Activated gamma-delta T cell (primary cell): ENCODE data around the gene POMT1.
A peak's percentile ranks its signal among the peaks of the same experiment; 100 is the strongest.
"Not testable (repeated sequence)": the region's sequence is repeated elsewhere in the genome, so short reads cannot be mapped to it uniquely, and the experiment has no call there.

Source experiments
- DNase-seq: peaks from one replicate; lab custom pipeline; 2025; lab: John Stamatoyannopoulos, UW

Gene POMT1

GRCh38 chr9:131525643-131526565 is 23.2 kb downstream of the POMT1 start:
- no peak for DNase-seq

DNA sequence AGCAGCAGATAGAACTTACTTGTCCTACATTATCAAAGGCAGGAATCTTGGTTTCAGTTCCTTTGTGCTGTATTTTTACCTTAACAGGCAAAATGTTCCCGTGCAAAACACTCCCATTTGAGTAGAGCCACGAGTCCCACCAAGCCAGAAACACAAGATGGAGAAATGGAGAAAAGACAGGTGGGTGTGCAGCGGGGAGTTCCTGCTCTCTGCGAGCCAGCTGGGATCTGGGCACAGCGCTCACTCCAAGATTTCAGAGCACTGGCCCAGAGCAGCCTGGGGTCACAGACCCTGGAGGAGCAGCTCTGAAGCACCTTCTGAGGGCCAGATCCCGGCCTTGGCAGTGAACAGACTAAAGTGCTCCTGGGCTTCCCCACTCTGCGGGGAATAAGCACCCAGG is 25.5 kb downstream of the POMT1 start:
- no peak for DNase-seq

GRCh38 chr9:131528886-131529505 is 26.3 kb downstream of the POMT1 start:
- DNase-seq: no peak

DNA sequence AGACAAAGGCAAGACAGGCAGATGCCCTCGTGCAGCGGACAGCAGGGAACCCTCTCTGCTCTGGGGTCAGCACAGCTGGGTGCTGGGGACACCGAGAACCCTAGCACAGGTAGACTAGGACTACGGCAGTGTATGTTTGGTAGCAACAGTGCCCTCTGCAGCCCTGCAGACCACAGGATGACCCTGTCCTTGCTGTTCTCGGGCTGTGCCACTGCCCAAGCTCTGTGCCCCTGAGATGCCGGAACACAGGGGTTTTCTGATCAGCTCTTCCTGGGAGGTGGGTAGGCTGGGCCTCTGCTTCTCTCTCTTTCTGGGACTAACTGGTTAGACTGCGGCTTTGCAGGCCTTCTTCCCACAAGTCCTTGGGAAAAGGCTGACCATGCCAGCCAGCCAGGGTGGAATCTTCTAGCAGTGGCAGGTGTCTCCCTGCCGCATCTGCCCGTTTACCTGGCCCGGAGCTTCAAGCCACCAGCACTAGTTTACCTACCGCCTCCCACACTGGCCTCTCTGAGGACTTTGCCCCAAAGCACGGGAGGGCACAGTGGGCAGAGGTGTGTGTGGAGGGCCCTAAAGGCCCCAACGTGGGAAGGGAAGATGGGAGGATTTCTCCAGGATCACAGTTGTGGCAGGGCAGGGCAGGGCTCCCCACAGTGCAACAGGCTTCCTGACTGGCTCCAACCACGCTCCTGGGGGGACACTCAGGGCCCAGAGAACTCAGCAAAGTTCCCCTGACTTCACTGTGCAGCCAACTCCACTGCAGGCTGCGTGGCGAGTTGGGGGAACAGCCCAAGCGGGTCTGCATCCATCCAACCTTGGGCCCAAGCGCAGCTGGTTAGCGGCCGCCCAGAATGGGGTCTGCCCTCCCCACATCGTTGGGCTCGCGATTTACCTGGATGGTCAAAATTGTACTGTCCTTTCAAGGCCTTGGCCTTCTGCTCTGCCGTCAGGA is 27.2 kb downstream of the POMT1 start:
- no peak for DNase-seq

GRCh38 chr9:131530546-131530919 is 27.8 kb downstream of the POMT1 start:
- no peak for DNase-seq

DNA sequence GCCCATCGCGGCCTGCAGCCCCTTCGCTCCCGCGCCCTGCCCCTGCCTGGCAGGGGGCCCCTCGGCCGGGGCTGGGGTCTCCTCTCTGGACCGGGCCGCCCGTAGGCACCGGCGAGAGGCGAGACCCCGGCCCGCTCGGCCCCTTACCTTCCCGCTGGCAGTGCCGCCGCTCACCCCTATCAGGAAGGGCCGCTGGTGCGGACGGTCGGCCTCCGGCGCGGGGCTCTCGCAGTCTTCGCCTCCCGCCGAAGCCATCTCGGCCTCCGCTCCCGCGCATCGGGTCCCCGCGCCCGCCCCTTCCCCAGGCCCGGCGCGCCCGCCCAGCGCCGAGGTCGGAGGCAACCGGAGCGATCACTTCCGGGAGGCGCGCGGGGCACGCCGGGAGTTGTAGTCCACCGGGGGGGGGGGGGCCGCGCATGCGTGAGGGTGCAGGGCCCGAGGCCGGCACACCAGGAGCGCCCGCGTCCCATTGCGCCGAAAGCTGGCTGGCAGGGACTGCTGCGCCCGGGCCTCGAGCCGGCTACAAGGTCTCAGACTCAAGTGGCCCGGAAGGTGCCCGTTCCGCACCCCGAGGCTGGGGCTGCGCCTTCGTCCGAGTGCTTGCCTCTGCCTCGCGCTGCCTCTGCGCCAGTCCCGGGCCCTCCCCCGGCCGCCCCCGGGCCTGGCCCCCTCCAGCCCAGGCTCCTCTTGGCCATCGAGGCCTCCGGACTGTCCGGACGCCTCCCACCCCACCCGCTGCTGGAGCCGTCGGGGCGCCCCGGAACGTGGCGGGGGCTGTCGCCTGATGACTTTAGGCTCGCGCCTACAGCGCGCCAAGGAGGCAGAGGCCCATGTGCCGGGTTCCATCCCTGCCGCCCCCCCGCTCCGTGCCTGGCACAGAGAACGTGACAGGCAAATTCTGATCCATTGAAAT is 28.5 kb downstream of the POMT1 start, which contains the start of gene UCK1:
TSS of gene UCK1 (minus strand) at position 344 of the 913 bp plus-strand sequence. CDS start at position 255, 89 bp downstream.
- DNase-seq: peak; percentile 63

- DNase-seq: no peak
These were observed 32.1 kb downstream of the POMT1 start for GRCh38 chr9:131534721-131535237.

DNA sequence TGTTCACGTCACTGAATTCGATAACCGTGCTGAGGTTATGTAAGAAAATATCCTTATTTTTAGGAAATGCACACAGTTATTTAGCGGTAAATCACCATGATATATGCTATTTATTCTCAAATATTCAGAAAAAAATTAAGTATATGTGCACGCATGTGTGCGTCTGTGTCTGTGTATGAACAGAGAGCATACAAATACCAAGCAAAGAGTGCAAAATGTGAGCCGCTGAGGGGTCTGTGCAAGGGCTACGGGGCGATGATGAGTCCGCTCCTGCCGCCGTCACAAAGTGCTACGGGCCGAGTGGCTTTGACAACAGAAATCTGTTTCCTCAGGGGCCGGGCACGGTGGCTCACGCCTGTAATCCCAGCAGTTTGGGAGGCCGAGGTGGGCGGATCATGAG is 35.2 kb downstream of the POMT1 start:
- no peak for DNase-seq

GRCh38 chr9:131539223-131539923 is 36.7 kb downstream of the POMT1 start:
- DNase-seq: no peak

DNA sequence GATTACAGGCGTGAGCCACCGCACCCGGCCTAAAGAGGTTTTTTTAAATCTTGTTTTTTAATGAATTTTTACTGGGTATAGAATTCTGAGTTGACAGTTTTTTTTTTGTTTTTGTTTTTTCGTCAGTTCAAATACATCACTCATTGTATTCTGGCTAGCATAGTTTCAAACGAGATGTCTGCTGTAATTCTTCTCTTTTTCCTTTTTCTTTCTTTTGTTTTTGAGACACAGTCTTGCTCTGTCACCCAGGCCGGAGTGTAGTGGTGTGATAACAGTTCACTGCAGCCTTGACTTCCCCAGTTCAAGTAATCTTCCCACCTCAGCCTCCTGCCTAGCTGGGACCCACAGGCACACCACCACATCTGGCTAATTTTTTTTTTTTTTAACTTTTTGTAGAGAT is 40.4 kb downstream of the POMT1 start:
- DNase-seq: no peak

GRCh38 chr9:131545003-131545785 is 42.5 kb downstream of the POMT1 start, which contains the start of gene PRRT1B:
Gene PRRT1B, plus strand, starts transcription at chr9:131545523. Its CDS starts 93 bp downstream, at chr9:131545616.
- no peak for DNase-seq

DNA sequence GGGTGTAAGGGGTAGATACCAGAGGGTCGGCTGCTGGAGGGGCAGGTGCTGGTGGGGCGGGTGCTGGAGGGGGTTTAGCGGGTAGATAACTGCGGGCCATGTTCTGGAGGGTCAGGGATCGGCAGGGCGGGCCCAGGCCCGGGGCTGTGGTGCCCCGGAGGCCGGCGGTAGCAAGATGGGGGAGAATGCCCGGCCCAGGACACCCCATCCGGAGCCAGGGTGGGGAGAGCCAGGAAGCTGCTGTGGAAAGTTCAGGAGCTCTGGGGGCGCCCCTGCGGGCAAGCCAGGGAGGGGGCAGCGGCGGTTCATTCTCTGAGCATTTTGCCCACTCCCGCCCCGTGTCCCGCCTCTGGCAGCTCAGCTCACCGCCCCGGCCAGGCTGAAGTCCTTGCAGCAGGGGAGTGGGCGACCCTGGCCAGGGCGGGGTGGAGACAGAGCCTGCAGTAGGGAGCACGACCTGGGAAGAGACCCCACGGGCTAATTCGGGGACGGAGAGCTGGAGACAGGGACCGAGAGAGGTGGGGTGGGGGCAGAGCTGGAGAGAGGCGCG is 43.1 kb downstream of the POMT1 start:
- no peak for DNase-seq

- no peak for DNase-seq
These were observed 43.8 kb downstream of the POMT1 start for GRCh38 chr9:131546336-131547084.

GRCh38 chr9:131549186-131549585 is 46.5 kb downstream of the POMT1 start:
- DNase-seq: not testable (repeated sequence)

GRCh38 chr9:131550465-131550864 is 47.7 kb downstream of the POMT1 start:
- not testable (repeated sequence) for DNase-seq

GRCh38 chr9:131552030-131552429 is 49.3 kb downstream of the POMT1 start:
- no peak for DNase-seq

DNA sequence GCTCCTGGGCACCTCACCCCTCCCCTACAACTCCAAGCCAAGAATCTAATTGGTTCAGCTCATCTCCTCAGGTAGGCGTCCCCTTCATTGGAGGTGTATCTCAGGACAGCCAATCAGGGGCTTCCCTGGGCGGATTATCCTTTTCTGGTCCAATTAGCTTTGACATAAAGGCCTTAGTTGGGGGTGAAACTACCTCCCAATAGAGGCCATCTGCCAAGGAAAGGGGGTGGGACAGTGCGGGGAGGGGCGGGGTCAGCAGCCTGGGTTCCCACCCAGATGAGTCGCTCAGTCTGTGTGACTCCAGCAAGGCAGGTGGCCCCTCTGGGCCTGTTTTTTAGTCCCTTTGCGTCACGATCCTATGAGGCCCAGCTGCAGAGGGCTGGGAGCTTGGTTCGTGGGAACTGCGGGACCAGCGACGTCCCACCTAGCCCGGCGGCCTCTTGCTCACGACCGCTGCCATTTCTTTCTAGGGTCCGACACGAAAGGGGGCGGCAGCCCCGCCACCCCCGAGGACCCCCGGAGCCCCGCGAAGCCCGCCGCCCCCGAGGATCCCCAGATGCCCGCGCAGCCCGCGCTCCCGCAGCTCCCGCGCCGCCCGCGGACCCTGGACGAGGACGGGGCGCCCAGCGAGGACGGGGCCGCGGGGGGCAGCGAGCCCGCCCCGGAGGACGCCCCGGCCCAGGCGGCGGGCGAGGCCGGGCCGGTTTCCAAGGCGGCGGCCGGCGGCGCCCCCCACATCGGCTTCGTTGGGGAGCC is 51.5 kb downstream of the POMT1 start:
- DNase-seq: no peak
